Measurements from ENCODE around the gene DCLRE1C.

- TF ChIP-seq CTCF (IDR thresholded peaks at IDR 0.05) = peak in 1 of 4 donors; percentile 10
- no peak for TF ChIP-seq POLR2A (IDR thresholded peaks at IDR 0.05)
Observed at GRCh38 chr10:14889318-14889717, 64.6 kb downstream of the DCLRE1C start.
